Measurements from ENCODE around the gene CGB7. TPM values are rescaled to one million over a fixed set of nuclear protein-coding genes. Genes with fewer than 3 reads are reported as not detected.

The CGB7 gene
- total and polyA plus RNA-seq, 2 of the 13 experiments (the other 11 are each of a cell fraction or from before 2014, with no cell fraction given) = 0.07 TPM; not detected in 1

- TF ChIP-seq MLXIP (CRISPR knock-in tag; IDR thresholded peaks at IDR 0.05; ENCODE audit: borderline replicate concordance) (no peak), NONO (IDR thresholded peaks at IDR 0.05) (no peak), NONO (CRISPR knock-in tag; conservative IDR thresholded peaks at IDR 0.05) (no peak), RAD21 (CRISPR knock-in tag; IDR thresholded peaks at IDR 0.05) (peak; percentile 74), ZNF329 (CRISPR knock-in tag; IDR thresholded peaks at IDR 0.05; ENCODE audit: low read depth) (no peak), ZNF251 (CRISPR knock-in tag; IDR thresholded peaks at IDR 0.05) (no peak), IRF9 (CRISPR knock-in tag; IDR thresholded peaks at IDR 0.05; ENCODE audit: borderline replicate concordance) (no peak), PRMT3 (CRISPR knock-in tag; IDR thresholded peaks at IDR 0.05; ENCODE audit: borderline replicate concordance, low read depth) (no peak), ZSCAN22 (CRISPR knock-in tag; IDR thresholded peaks at IDR 0.05) (no peak), ZNF576 (CRISPR knock-in tag; IDR thresholded peaks at IDR 0.05) (no peak), FOXP1 (IDR thresholded peaks at IDR 0.05) (no peak), FOXP1 (CRISPR knock-in tag; IDR thresholded peaks at IDR 0.05) (no peak), GATAD2A (CRISPR knock-in tag; IDR thresholded peaks at IDR 0.05) (no peak), ZNF451 (CRISPR knock-in tag; IDR thresholded peaks at IDR 0.05) (no peak), HMGA1 (CRISPR knock-in tag; conservative IDR thresholded peaks at IDR 0.05) (no peak), ELF1 (CRISPR knock-in tag; IDR thresholded peaks at IDR 0.05) (no peak), SKI (IDR thresholded peaks at IDR 0.05; ENCODE audit: partially characterized antibody) (no peak), PAF1 (CRISPR knock-in tag; IDR thresholded peaks at IDR 0.05) (no peak), CBX2 (IDR thresholded peaks at IDR 0.05; ENCODE audit: low read depth, low read length) (no peak), CBX2 (CRISPR knock-in tag; IDR thresholded peaks at IDR 0.05; ENCODE audit: low read depth) (no peak), XBP1 (CRISPR knock-in tag; IDR thresholded peaks at IDR 0.05) (no peak), NR3C1 (CRISPR knock-in tag; IDR thresholded peaks at IDR 0.05) (no peak), KDM5A (IDR thresholded peaks at IDR 0.05; ENCODE audit: borderline replicate concordance, low read length) (no peak), ARHGAP35 (CRISPR knock-in tag; IDR thresholded peaks at IDR 0.05; ENCODE audit: borderline replicate concordance) (no peak), HOXA3 (CRISPR knock-in tag; IDR thresholded peaks at IDR 0.05) (no peak), TFAP4 (IDR thresholded peaks at IDR 0.05; ENCODE audit: borderline replicate concordance, low read depth) (peak; percentile 18; the same call in 1 of the 2 replicates)
Observed at GRCh38 chr19:49097453-49098288, 40.1 kb upstream of the CGB7 start (continued).
